GM12878 (cell line): Measurements from ENCODE around the gene ZC3H10. TPM values are rescaled to one million over a fixed set of nuclear protein-coding genes. Genes with fewer than 3 reads are reported as not detected.

Source experiments
- ATF3 ChIP-seq: IDR thresholded peaks from 2 replicates; pipeline ENCODE4 v1.6.1; 2011; ENCODE audit warnings: low read depth, mild to moderate bottlenecking, low read length, moderate library complexity, borderline replicate concordance; ENCODE audit errors: extremely low read depth
- BACH1 ChIP-seq: fragments of 450-650 bp; IDR thresholded peaks from 2 replicates; pipeline ENCODE4 v1.6.1; 2017; ENCODE audit warnings: mild to moderate bottlenecking, borderline replicate concordance
- BRCA1 ChIP-seq: IDR thresholded peaks from 2 replicates; pipeline ENCODE4 v1.6.1; 2011; ENCODE audit warnings: low read depth, low read length, improper control_type of control experiment
- CHD1 ChIP-seq: IDR thresholded peaks from 2 replicates; pipeline ENCODE4 v1.6.1; 2012; ENCODE audit warnings: low read depth, low read length, improper control_type of control experiment
- CREB1 ChIP-seq: IDR thresholded peaks from 2 replicates; pipeline ENCODE4 v1.6.1; 2012; ENCODE audit warnings: low read depth, mild to moderate bottlenecking, inconsistent platforms
- EED ChIP-seq: sonication (generic); IDR thresholded peaks from 2 replicates; pipeline ENCODE4 v1.6.1; 2016; ENCODE audit warnings: antibody characterized with exemption, low read depth
- ELK1 ChIP-seq: IDR thresholded peaks from 2 replicates; pipeline ENCODE4 v1.6.1; 2012; ENCODE audit warnings: low read depth, low read length, improper control_type of control experiment
- JUND ChIP-seq: IDR thresholded peaks from 2 replicates; pipeline ENCODE4 v1.6.1; 2012; ENCODE audit warnings: low read depth, mild to moderate bottlenecking, low read length, improper control_type of control experiment, moderate library complexity
- MEF2A ChIP-seq: IDR thresholded peaks from 2 replicates; pipeline ENCODE4 v1.6.1; 2011; ENCODE audit warnings: low read depth, mild to moderate bottlenecking, low read length, moderate library complexity; ENCODE audit not compliant: insufficient read depth
- RBBP5 ChIP-seq: fragments of 200-600 bp; sonication (generic); conservative IDR thresholded peaks from 2 replicates; pipeline ENCODE4 v1.6.1; 2016
- SMAD5 ChIP-seq: IDR thresholded peaks from 2 replicates; pipeline ENCODE4 v1.6.1; 2016; ENCODE audit warnings: antibody characterized with exemption, low read depth
- polyA plus RNA-seq, 11 experiments: library from polyadenylated mRNA; depleted of rRNA in 4 of 11; unstranded in 6 of 11; stranded (reverse) in 5 of 11; fragments of >200 nt; fragmentation: Nextera tagmentation in 4 of 11; fragmentation: Illumina TruSeq in 1 of 11; extraction: Ambion mirVana in 4 of 11; extraction: Trizol in 1 of 11; gene quantifications; 1 replicate in 1 of 11; 2 replicates in 10 of 11; pipeline versions ENCODE4 v1.2.1 to v1.2.3, GENCODE V29; 2011 to 2016; ENCODE audit warnings: inconsistent platforms in 2 of 11, missing spikeins in 2 of 11, low read depth in 1 of 11
- total RNA-seq, 4 experiments: library from RNA; depleted of rRNA in 3 of 4; stranded (reverse); fragments of >200 nt in 3 of 4; fragmentation: Illumina TruSeq in 1 of 4; extraction: Trizol in 1 of 4; gene quantifications; 2 replicates each; pipeline versions ENCODE4 v1.2.1 to v1.2.3, GENCODE V29; 2013 to 2021
- TF ChIP-seq, protein P1 (sequence below): fragments of 450-650 bp; formaldehyde crosslinking; IDR thresholded peaks from 2 replicates; pipeline ENCODE4 v1.5.0; 2022; ENCODE audit warnings: mild to moderate bottlenecking, missing genetic modification characterization
- TF ChIP-seq, protein P2 (sequence below): fragments of 450-650 bp; IDR thresholded peaks from 2 replicates; pipeline ENCODE4 v1.6.1; 2017; ENCODE audit warnings: low read depth, mild to moderate bottlenecking, moderate library complexity

Gene ZC3H10
- total and polyA plus RNA-seq, 10 of the 15 experiments (the other 5 are each of a cell fraction or from before 2014, with no cell fraction given) = 0.56 to 6.4 (median 3.7) TPM

GRCh38 chr12:56158029-56158925 lies 40.2 kb downstream of the ZC3H10 start, which contains the start of gene MYL6 (continued):
- TF ChIP-seq ELK1 = no peak
- TF ChIP-seq MEF2A = no peak
- TF ChIP-seq, protein P1, sequence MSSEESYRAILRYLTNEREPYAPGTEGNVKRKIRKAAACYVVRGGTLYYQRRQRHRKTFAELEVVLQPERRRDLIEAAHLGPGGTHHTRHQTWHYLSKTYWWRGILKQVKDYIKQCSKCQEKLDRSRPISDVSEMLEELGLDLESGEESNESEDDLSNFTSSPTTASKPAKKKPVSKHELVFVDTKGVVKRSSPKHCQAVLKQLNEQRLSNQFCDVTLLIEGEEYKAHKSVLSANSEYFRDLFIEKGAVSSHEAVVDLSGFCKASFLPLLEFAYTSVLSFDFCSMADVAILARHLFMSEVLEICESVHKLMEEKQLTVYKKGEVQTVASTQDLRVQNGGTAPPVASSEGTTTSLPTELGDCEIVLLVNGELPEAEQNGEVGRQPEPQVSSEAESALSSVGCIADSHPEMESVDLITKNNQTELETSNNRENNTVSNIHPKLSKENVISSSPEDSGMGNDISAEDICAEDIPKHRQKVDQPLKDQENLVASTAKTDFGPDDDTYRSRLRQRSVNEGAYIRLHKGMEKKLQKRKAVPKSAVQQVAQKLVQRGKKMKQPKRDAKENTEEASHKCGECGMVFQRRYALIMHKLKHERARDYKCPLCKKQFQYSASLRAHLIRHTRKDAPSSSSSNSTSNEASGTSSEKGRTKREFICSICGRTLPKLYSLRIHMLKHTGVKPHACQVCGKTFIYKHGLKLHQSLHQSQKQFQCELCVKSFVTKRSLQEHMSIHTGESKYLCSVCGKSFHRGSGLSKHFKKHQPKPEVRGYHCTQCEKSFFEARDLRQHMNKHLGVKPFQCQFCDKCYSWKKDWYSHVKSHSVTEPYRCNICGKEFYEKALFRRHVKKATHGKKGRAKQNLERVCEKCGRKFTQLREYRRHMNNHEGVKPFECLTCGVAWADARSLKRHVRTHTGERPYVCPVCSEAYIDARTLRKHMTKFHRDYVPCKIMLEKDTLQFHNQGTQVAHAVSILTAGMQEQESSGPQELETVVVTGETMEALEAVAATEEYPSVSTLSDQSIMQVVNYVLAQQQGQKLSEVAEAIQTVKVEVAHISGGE = peak; percentile 53
- peak; percentile 98 for TF ChIP-seq JUND
- 0 out of 2 replicates have a peak, but pooled peaks have one; percentile 22 for TF ChIP-seq EED
- TF ChIP-seq SMAD5 = peak; percentile 97
- TF ChIP-seq RBBP5 = no peak
- peak; percentile 95 for TF ChIP-seq CREB1
- TF ChIP-seq, protein P2, sequence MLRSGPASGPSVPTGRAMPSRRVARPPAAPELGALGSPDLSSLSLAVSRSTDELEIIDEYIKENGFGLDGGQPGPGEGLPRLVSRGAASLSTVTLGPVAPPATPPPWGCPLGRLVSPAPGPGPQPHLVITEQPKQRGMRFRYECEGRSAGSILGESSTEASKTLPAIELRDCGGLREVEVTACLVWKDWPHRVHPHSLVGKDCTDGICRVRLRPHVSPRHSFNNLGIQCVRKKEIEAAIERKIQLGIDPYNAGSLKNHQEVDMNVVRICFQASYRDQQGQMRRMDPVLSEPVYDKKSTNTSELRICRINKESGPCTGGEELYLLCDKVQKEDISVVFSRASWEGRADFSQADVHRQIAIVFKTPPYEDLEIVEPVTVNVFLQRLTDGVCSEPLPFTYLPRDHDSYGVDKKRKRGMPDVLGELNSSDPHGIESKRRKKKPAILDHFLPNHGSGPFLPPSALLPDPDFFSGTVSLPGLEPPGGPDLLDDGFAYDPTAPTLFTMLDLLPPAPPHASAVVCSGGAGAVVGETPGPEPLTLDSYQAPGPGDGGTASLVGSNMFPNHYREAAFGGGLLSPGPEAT = peak; percentile 73
- no peak for TF ChIP-seq CHD1
- peak; percentile 88; the same call in 1 of the 2 replicates for TF ChIP-seq BACH1
- TF ChIP-seq ATF3 = no peak
- no peak for TF ChIP-seq BRCA1
